IPS-18c (cell line): ENCODE measurements around the gene EVX1.

Source experiments
- H3K4me3 ChIP-seq: 2 replicates; pipeline ENCODE4 v1.7.0; 2013; ENCODE audit warnings: low read depth, mild to moderate bottlenecking, low read length, moderate library complexity; ENCODE audit not compliant: insufficient read depth
- H3K9me3 ChIP-seq: one replicate; pipeline ENCODE4 v1.6.1; 2013; ENCODE audit warnings: mild to moderate bottlenecking, low read length, moderate library complexity; ENCODE audit not compliant: control insufficient read depth, insufficient read depth

Gene EVX1

GRCh38 chr7:27242555-27243339, at the start of gene EVX1:
Gene EVX1, plus strand, starts transcription at chr7:27242802. Its CDS starts 229 bp downstream, at chr7:27243031.
- Histone ChIP-seq H3K4me3 (peak within 1 kb of the TSS; percentile 34), H3K9me3 (peaks cover 7% of the 10 kb centered on the region)

- no peak overlapping the region for H3K4me3 ChIP-seq
Observed at GRCh38 chr7:27193335-27194001, 49.1 kb upstream of the EVX1 start.

DNA sequence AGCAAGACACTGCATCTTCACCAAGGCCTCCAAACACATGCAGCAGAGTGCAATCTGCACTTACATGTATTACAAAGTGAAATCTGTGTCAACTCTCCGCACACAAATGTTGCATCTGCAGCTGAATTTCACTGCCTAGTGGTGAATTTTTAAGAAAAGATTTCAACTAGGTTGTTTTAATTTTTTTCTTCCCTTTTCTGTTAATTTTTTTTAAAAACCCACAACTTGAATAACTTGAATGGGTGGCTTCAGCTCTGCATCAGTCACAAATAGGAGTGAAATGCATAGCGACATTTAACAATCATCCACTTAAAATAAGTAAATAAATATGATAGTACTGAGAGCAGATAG, 48.6 kb upstream of the EVX1 start:
- Histone ChIP-seq H3K4me3 (no peak overlapping the region), H3K9me3 (peaks cover under 1% of the 10 kb centered on the region)

More at GRCh38 chr7:27193335-27194001, 49.1 kb upstream of the EVX1 start:
- H3K9me3 ChIP-seq, result no peaks in the 10 kb centered on the region

- peaks cover 3% of the 10 kb centered on the region for H3K9me3 ChIP-seq
- H3K4me3 ChIP-seq, result no peak overlapping the region
Observed at GRCh38 chr7:27194686-27195379, 47.8 kb upstream of the EVX1 start.

DNA sequence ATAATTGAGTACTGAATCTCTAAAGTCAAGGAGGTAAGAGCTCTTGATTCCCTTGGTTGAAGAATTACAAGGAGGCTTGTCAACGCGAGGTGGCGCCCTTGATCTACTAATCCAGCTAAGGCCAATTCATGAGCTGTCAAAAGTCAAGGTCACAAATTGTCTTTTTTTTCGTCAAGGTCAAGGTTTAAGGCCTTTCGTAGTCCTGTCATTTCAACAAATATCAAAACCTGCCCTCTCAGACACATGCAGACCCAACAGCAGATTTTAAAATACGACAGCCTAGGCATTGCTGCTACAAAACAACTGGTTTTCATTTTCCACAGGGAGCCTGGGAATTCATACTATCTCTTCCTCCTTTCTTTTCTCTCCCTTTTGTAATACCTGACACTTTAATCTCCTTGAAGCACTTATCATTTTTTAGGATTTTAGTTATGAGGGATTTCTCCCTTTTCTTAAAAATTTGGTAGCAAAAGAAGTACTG, 46.3 kb upstream of the EVX1 start:
- Histone ChIP-seq H3K9me3 (peaks cover 3% of the 10 kb centered on the region), H3K4me3 (no peak overlapping the region)

DNA sequence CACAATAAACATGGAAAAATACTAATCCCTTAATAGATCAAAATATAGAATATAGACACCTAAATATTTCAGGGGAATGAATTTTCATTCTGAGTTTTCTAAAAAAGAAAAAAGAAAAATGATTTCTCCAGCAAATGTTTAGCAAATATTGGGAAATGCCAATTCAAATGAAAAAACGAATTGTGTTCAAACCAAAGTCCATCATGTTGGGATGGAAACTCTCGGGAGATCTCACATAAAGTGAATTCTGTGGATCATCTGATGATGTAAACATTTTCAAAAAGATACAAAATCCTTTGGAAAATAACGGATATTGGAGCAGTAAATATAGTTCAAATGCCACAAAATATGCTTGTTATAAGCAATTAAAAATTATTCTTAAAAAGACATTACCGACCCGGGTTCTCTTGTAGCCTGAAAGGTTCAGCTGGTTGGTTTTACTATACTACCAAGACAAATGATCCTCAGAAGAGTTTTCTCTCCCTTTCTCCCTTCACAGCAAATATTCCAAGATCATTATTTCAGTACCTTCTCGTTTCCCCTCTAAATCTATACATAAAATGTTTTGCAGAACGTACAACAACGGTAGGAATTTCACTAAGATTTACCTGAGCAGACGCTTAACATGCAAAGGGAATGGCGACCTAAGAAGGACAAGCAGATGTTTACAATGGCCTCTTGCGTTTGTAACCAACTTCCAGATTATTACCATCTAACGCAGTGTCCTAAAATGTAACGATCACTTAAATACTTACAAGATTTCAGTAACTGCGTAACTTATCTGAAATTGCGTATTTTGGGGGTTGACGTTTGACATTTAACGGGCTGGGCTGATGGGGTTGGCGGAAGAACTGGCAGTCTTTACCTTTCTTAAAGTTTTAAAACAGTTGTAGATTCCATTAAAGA, 45.2 kb upstream of the EVX1 start:
- Histone ChIP-seq H3K4me3 (no peak overlapping the region), H3K9me3 (peaks cover 3% of the 10 kb centered on the region)

DNA sequence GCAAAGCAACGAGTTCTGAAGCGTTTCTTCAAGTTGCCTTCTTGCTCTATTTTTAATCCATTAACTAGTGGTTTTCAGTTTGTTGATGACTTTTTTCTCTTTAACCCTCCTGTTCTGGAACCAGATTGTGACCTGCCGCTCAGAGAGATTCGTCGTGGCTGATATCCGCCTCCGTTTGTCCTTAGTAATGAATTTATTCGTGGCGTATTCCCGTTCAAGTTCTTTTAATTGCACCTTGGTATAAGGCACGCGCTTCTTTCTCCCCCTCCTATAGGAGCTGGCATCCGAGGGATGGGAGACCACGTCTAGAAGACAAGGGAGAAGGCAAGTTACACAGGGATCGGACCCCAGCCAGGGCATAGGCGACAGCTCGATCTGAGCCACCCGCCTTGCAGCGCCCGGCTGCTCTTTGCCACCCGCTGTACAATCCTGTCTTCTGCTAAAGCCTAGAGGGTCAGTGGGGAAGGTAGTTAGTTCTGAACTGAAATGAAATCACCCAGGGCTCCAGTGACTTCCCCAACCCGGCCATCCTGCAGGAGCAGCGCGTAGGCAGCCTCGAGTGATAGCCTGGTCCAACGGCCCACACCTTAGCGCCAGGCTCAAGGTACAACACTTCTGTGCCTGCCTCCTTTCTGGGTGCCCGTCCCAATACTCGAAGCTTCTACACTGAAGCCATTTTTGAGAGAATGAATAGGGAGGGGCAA, 44.3 kb upstream of the EVX1 start:
- H3K4me3 ChIP-seq, result no peak overlapping the region
- peaks cover 3% of the 10 kb centered on the region for H3K9me3 ChIP-seq

- Histone ChIP-seq H3K4me3 (peak overlapping the region; percentile 21), H3K9me3 (peaks cover 3% of the 10 kb centered on the region)
Observed at GRCh38 chr7:27198871-27199801, 43.5 kb upstream of the EVX1 start.

GRCh38 chr7:27199849-27200760, 42.5 kb upstream of the EVX1 start, which contains the start of gene HOXA13:
Gene HOXA13, minus strand, starts transcription at chr7:27200091. Its CDS starts 14 bp downstream, at chr7:27200077.
- Histone ChIP-seq H3K4me3 (peak within 1 kb of the TSS; percentile 34), H3K9me3 (peaks cover 5% of the 10 kb centered on the region)

GRCh38 chr7:27200761-27201579, 41.6 kb upstream of the EVX1 start:
- Histone ChIP-seq H3K9me3 (peaks cover 5% of the 10 kb centered on the region), H3K4me3 (no peak overlapping the region)

DNA sequence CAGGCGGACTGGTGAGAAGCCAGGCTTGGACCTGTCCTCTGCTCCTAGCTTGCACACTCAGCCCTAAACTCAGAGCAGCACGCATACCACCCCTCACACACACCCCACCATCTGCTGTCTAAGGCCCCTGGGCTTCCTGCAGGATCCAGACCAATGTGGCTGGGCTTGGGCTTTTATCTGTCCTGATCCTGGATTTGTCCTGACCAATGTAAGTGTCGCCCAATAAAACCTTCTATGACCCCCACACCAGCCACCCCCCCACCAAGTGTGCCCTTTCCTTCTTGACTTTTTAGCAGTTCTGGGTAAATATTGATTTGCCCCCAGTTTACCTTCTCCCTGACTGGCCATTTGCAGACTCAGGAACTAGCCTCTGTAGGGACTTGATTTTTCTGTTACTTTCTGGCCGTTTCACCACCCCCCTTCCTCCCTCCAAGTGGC, 41.0 kb upstream of the EVX1 start:
- H3K4me3 ChIP-seq, result no peak overlapping the region
- peaks cover 5% of the 10 kb centered on the region for H3K9me3 ChIP-seq

GRCh38 chr7:27202018-27202861, 40.4 kb upstream of the EVX1 start:
- H3K4me3 ChIP-seq, result no peak overlapping the region
- H3K9me3 ChIP-seq, result peaks cover 5% of the 10 kb centered on the region

DNA sequence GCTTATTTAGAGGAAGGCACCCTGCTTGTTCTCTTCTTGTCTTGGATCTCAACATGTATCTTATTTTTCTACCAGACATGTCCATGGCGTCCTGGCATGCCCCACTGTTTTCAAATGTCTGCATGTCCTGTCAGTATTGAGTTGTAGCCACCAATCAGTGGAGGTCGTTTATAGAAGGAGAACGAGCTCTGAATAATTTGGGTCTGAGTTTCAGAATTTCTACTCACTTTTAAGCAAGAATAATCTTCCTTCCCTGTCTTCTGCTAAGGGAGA, 39.8 kb upstream of the EVX1 start:
- Histone ChIP-seq H3K9me3 (peaks cover 5% of the 10 kb centered on the region), H3K4me3 (no peak overlapping the region)
